ENCODE results near the gene FBXO41. TPM values are rescaled to one million over a fixed set of nuclear protein-coding genes. Genes with fewer than 3 reads are reported as not detected.

Gene FBXO41
- total and polyA plus RNA-seq, 10 of the 15 experiments (the other 5 are each of a cell fraction or from before 2014, with no cell fraction given): 1.9 to 38.9 (median 11.3) TPM

DNA sequence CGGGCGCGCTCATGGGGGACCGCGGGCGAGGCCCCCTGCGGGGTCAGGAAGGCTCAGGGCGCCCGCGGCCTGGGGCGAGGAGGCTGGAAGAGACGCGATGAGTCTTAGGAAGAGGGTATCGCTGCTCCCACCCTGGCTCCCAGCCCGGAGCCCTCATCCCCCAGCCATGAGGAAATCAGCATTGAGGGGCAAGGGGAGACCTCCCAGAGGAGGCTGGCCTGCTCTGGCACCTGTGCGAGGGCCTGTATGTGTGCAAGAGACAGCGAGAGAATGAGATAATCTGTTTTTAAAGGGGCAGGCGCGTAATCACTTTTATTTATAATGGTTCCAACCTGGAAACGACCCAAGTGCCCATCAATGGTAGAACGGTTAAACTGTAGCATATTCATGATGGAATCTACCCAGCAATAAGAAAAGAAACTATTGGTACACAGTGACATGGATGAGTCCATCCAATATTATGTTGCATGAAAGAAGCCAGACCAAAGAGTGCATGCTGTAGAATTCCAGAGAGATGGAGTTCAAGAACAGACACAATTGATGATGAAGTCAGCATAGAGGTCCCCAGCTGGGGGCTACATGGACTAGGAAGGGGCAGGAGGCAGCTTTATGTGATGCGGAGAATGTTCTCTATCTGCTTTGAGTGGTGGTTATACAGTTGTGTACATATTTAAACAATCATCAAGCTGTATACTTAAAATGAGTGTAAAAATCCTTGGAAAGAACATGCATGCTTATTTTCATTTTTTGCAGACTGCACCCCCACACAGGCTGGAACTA, 14.4 kb downstream of the FBXO41 start:
- no peak for FAIRE-seq
- Histone ChIP-seq H3K9me3 (replicated peaks; ENCODE audit: control insufficient read depth, insufficient read depth, low read length) (no peaks in the 10 kb centered on the region), H3K27me3 (replicated peaks in 1 of 2; ENCODE audit: control insufficient read depth in 2 of 2, insufficient read depth in 2 of 2, low read length in 1 of 2) (no peaks in the 10 kb centered on the region), H2AFZ (ENCODE audit: control insufficient read depth, low read depth, low read length) (peak overlapping the region; percentile 25; the same call in 1 of the 2 replicates), H3K36me3 (ENCODE audit: control insufficient read depth in 2 of 2, insufficient read depth in 2 of 2, low read length in 1 of 2) (peaks cover 3% of the 10 kb centered on the region in 2 experiments; a peak in 3 of 4 replicates), H3K27ac (ENCODE audit: control insufficient read depth, insufficient read depth) (peak overlapping the region; percentile 22), H3K9ac (ENCODE audit: control insufficient read depth, insufficient read depth, low read length) (peak overlapping the region; percentile 50; the same call in 1 of the 2 replicates), H3K4me3 (peak overlapping the region; percentile 61; the same call in 1 of the 2 replicates), H3K4me2 (ENCODE audit: control insufficient read depth, insufficient read depth) (peak overlapping the region; percentile 88), H4K20me1 (ENCODE audit: control insufficient read depth, insufficient read depth) (no peaks in the 10 kb centered on the region; the same call in 1 of the 2 replicates), H3K4me1 (ENCODE audit: control insufficient read depth, insufficient read depth, low read length) (no peaks in the 10 kb centered on the region), H3K79me2 (ENCODE audit: control insufficient read depth, insufficient read depth, low read length) (no peaks in the 10 kb centered on the region; the same call in 1 of the 2 replicates)
- no TSS peak for BruUV-seq (replicated peaks)
- no peak for ATAC-seq
- ChIA-PET POLR2A (no interaction called here), CTCF (no interaction called here), RAD21 (ENCODE audit: unreplicated experiment) (no interaction called here), SMC1A (ENCODE audit: uncharacterized antibody, unreplicated experiment) (no interaction called here)
- 60% methylated on average over 16 of the region's 22 CpGs for WGBS (ENCODE audit: insufficient coverage, insufficient replicate concordance, low lambda C conversion rate, missing lambda C conversion rate)
- TF ChIP-seq, protein P1, sequence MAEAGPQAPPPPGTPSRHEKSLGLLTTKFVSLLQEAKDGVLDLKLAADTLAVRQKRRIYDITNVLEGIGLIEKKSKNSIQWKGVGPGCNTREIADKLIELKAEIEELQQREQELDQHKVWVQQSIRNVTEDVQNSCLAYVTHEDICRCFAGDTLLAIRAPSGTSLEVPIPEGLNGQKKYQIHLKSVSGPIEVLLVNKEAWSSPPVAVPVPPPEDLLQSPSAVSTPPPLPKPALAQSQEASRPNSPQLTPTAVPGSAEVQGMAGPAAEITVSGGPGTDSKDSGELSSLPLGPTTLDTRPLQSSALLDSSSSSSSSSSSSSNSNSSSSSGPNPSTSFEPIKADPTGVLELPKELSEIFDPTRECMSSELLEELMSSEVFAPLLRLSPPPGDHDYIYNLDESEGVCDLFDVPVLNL (IDR thresholded peaks at IDR 0.05; ENCODE audit: low read depth, low read length): no peak
- no peak for TF ChIP-seq BHLHE40 (IDR thresholded peaks at IDR 0.05; ENCODE audit: borderline replicate concordance in 1 of 2, low read depth in 2 of 2, low read length in 1 of 2)
- TF ChIP-seq TCF12 (IDR thresholded peaks at IDR 0.05; ENCODE audit: low read depth, low read length): no peak
- TF ChIP-seq SIN3A (IDR thresholded peaks at IDR 0.05; ENCODE audit: low read depth, low read length): no peak
- no peak for TF ChIP-seq FOXK2 (IDR thresholded peaks at IDR 0.05)
- TF ChIP-seq KLF5 (IDR thresholded peaks at IDR 0.05; ENCODE audit: partially characterized antibody): no peak
- no peak for TF ChIP-seq ZNF207 (IDR thresholded peaks at IDR 0.05; ENCODE audit: borderline replicate concordance)
- no peak for TF ChIP-seq NFYB (IDR thresholded peaks at IDR 0.05; ENCODE audit: insufficient read depth, low read depth, low read length)
- TF ChIP-seq SUZ12 (IDR thresholded peaks at IDR 0.05; ENCODE audit: unreplicated experiment): no peak
- TF ChIP-seq BACH1 (IDR thresholded peaks at IDR 0.05; ENCODE audit: borderline replicate concordance): no peak
- no peak for TF ChIP-seq POLR2A (IDR thresholded peaks at IDR 0.05; ENCODE audit: low read depth, low read length)
- TF ChIP-seq PML (IDR thresholded peaks at IDR 0.05; ENCODE audit: low read length): no peak
- no peak for TF ChIP-seq SMC3 (IDR thresholded peaks at IDR 0.05; ENCODE audit: borderline replicate concordance, low read length)
- no peak for TF ChIP-seq RELA (IDR thresholded peaks at IDR 0.05; ENCODE audit: borderline replicate concordance, partially characterized antibody)
- TF ChIP-seq YBX1 (IDR thresholded peaks at IDR 0.05): no peak
- TF ChIP-seq IRF4 (IDR thresholded peaks at IDR 0.05; ENCODE audit: low read depth, low read length): no peak
- no peak for TF ChIP-seq STAT3 (IDR thresholded peaks at IDR 0.05; ENCODE audit: low read depth, low read length)
- no peak for DNase-seq (ENCODE audit: low read depth, low spot score)
- in situ Hi-C loops (cut with MboI): no loop called here
- intact Hi-C loops (cut with micrococcal nuclease; ENCODE audit: unreplicated experiment): no loop called here

Data from GM12878 (cell line).